Tibial nerve (tissue), 4 donors: ENCODE data around the gene ARHGEF19.

Experiments used
- EP300 ChIP-seq, 2 donors: sonication (generic); formaldehyde crosslinking; IDR thresholded peaks; one replicate each; pipeline ENCODE4 v1.6.1; 2017; ENCODE audit warnings: antibody characterized with exemption in 2 of 2, mild to moderate bottlenecking in 1 of 2
- POLR2A ChIP-seq, 2 donors: fragments of 450-650 bp; IDR thresholded peaks; one replicate each; pipeline ENCODE4 v1.6.1; 2017; ENCODE audit warnings: antibody characterized with exemption in 2 of 2, mild to moderate bottlenecking in 2 of 2, moderate library complexity in 2 of 2
- TF ChIP-seq, protein P1 (sequence below), 5 experiments: fragments of 200-600 bp in 3 of 5; fragments of 450-650 bp in 2 of 5; sonication (generic) in 3 of 5; IDR thresholded peaks; one replicate each; pipeline ENCODE4 v1.5.1; 2016 to 2019; ENCODE audit warnings: antibody characterized with exemption in 5 of 5, mild to moderate bottlenecking in 3 of 5, moderate library complexity in 2 of 5

DNA sequence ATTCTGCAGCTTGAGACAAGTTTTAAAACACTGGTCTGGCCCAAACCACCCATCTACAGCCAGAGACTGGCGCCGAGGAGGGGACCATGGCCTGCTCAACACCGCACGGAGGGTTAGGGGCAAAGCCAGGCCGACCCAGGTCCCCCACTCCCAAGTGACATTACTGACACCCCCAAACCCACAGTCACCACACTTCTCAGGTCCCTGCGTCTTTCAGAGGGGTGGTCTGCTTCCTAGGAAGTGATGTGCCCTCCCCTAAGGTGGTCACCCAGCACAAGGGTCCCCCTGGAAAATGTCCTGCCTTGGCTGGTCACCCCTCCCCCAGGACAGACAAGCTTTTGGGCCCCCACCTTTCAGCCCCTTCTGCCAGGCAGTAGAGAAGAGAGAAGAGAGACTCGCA, 35.8 kb downstream of the ARHGEF19 start:
- TF ChIP-seq, protein P1, sequence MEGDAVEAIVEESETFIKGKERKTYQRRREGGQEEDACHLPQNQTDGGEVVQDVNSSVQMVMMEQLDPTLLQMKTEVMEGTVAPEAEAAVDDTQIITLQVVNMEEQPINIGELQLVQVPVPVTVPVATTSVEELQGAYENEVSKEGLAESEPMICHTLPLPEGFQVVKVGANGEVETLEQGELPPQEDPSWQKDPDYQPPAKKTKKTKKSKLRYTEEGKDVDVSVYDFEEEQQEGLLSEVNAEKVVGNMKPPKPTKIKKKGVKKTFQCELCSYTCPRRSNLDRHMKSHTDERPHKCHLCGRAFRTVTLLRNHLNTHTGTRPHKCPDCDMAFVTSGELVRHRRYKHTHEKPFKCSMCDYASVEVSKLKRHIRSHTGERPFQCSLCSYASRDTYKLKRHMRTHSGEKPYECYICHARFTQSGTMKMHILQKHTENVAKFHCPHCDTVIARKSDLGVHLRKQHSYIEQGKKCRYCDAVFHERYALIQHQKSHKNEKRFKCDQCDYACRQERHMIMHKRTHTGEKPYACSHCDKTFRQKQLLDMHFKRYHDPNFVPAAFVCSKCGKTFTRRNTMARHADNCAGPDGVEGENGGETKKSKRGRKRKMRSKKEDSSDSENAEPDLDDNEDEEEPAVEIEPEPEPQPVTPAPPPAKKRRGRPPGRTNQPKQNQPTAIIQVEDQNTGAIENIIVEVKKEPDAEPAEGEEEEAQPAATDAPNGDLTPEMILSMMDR (IDR thresholded peaks at IDR 0.05) = no peak
- TF ChIP-seq POLR2A (IDR thresholded peaks at IDR 0.05) = no peak
- TF ChIP-seq EP300 (IDR thresholded peaks at IDR 0.05) = no peak
